A549 (cell line): ENCODE results near the gene MITF. TPM values are rescaled to one million over a fixed set of nuclear protein-coding genes. Genes with fewer than 3 reads are reported as not detected.
A peak's percentile ranks its signal among the peaks of the same experiment; 100 is the strongest.

ENCODE experiments used
- ATAC-seq, 2 experiments: fragments of 200-7000 bp in 1 of 2; fragments of >200 bp in 1 of 2; cut with Nextera tagmentation in 1 of 2; cut with Tn5 transposase in 1 of 2; 3 replicates each; pipeline versions ENCODE4 v1.8.0 to v1.9.1; 2018 to 2020; ENCODE audit warnings: mild to moderate bottlenecking in 1 of 2, moderate library complexity in 1 of 2
- CTCF ChIA-PET: fragments of 300-600 bp; sonication (Branson Sonifier 250); formaldehyde crosslinking; extraction: SDS; loops from one replicate; lab custom pipeline; 2021; ENCODE audit warnings: antibody characterized with exemption, inconsistent platforms; lab: Yijun Ruan, JAX
- POLR2A ChIA-PET: fragments of 350-600 bp; formaldehyde crosslinking; extraction: SDS; loops from one replicate; lab custom pipeline; 2021; ENCODE audit warnings: antibody characterized with exemption, inconsistent platforms; lab: Yijun Ruan, JAX
- DNase-seq, 2 experiments: peaks; one replicate each; pipeline versions ENCODE4 v3.0.0 to v3.0.0-alpha.2; 2011 to 2016; ENCODE audit warnings: low read depth in 1 of 2, low spot score in 1 of 2
- FAIRE-seq: peaks from 2 replicates; lab custom pipeline; 2011; peaks lifted over from hg19 to GRCh38; lab: Jason Lieb, UNC
- H3K27ac ChIP-seq, 2 experiments: fragments of >200 bp; sonication (Bioruptor Twin); formaldehyde crosslinking; 3 replicates each; pipeline ENCODE4 v1.5.1; 2016 to 2017
- H3K4me1 ChIP-seq: fragments of >200 bp; sonication (Bioruptor Twin); formaldehyde crosslinking; 3 replicates; pipeline ENCODE4 v1.6.1; 2016
- H3K4me2 ChIP-seq: fragments of >200 bp; sonication (Bioruptor Twin); formaldehyde crosslinking; 3 replicates; pipeline ENCODE4 v1.6.1; 2016
- H3K4me3 ChIP-seq: fragments of >200 bp; sonication (Bioruptor Twin); formaldehyde crosslinking; 3 replicates; pipeline ENCODE4 v1.5.1; 2016
- H3K9me3 ChIP-seq: fragments of >200 bp; sonication (Bioruptor Twin); formaldehyde crosslinking; 3 replicates; pipeline ENCODE4 v1.6.1; 2016
- ATOH8 ChIP-seq: fragments of 250-450 bp; sonication (Bioruptor Pico); IDR thresholded peaks from 2 replicates; pipeline ENCODE4 v1.5.0; 2020; ENCODE audit warnings: low read depth, mild to moderate bottlenecking, moderate library complexity
- BCL3 ChIP-seq: fragments of >200 bp; sonication (Bioruptor Twin); formaldehyde crosslinking; IDR thresholded peaks from 3 replicates; pipeline ENCODE4 v1.6.1; 2016
- BHLHE40 ChIP-seq: IDR thresholded peaks from 2 replicates; pipeline ENCODE4 v1.6.1; 2012; ENCODE audit warnings: low read depth, low read length, inconsistent platforms
- CBX2 ChIP-seq: fragments of 200-600 bp; sonication (generic); IDR thresholded peaks from 2 replicates; pipeline ENCODE4 v1.6.1; 2016; ENCODE audit warnings: low read depth, mild to moderate bottlenecking, borderline replicate concordance
- CBX8 ChIP-seq: fragments of 200-600 bp; sonication (generic); IDR thresholded peaks from 2 replicates; pipeline ENCODE4 v1.6.1; 2016
- CEBPB ChIP-seq, 2 experiments: fragments of >200 bp in 1 of 2; sonication (Bioruptor Twin) in 1 of 2; formaldehyde crosslinking in 1 of 2; IDR thresholded peaks; 2 replicates each; pipeline ENCODE4 v1.6.1; 2012 to 2016
- CHD2 ChIP-seq: fragments of 150-350 bp; IDR thresholded peaks from 2 replicates; pipeline ENCODE4 v1.6.1; 2014; ENCODE audit warnings: low read length; ENCODE audit not compliant: partially characterized antibody
- CHD4 ChIP-seq: fragments of 200-600 bp; sonication (generic); IDR thresholded peaks from 2 replicates; pipeline ENCODE4 v1.6.1; 2016; ENCODE audit warnings: antibody characterized with exemption, mild to moderate bottlenecking, borderline replicate concordance
- EP300 ChIP-seq, 2 experiments: fragments of >200 bp; sonication (Bioruptor Twin); formaldehyde crosslinking; IDR thresholded peaks; 2 replicates in 1 of 2; 3 replicates in 1 of 2; pipeline ENCODE4 v1.6.1; 2016 to 2017
- FOSL2 ChIP-seq, 2 experiments: fragments of 450-650 bp in 1 of 2; fragments of >200 bp in 1 of 2; sonication (Bioruptor Twin) in 1 of 2; formaldehyde crosslinking; IDR thresholded peaks; 2 replicates each; pipeline versions ENCODE4 v1.5.0 to v1.6.1; 2016 to 2020; ENCODE audit warnings: mild to moderate bottlenecking in 1 of 2, moderate library complexity in 1 of 2
- GATA3 ChIP-seq: IDR thresholded peaks from 2 replicates; pipeline ENCODE4 v1.6.1; 2012; ENCODE audit warnings: borderline replicate concordance
- HDAC2 ChIP-seq: fragments of 200-600 bp; sonication (generic); IDR thresholded peaks from 2 replicates; pipeline ENCODE4 v1.6.1; 2016
- JUNB ChIP-seq: fragments of >200 bp; sonication (Bioruptor Twin); formaldehyde crosslinking; IDR thresholded peaks from 2 replicates; pipeline ENCODE4 v1.6.1; 2016
- MAZ ChIP-seq: fragments of 150-350 bp; IDR thresholded peaks from 2 replicates; pipeline ENCODE4 v1.6.1; 2014; ENCODE audit warnings: antibody characterized with exemption, low read depth, low read length, borderline replicate concordance
- NFE2L2 ChIP-seq: fragments of 150-350 bp; conservative IDR thresholded peaks from 2 replicates; pipeline ENCODE4 v1.6.1; 2014; ENCODE audit warnings: low read length
- PBX3 ChIP-seq: IDR thresholded peaks from 2 replicates; pipeline ENCODE4 v1.6.1; 2012
- PHF8 ChIP-seq: fragments of 200-600 bp; sonication (generic); IDR thresholded peaks from 2 replicates; pipeline ENCODE4 v1.6.1; 2016; ENCODE audit warnings: low read depth, mild to moderate bottlenecking, antibody characterized with exemption, moderate library complexity, borderline replicate concordance
- RAD21 ChIP-seq, 2 experiments: fragments of >200 bp in 1 of 2; sonication (Bioruptor Twin) in 1 of 2; formaldehyde crosslinking in 1 of 2; IDR thresholded peaks in 1 of 2; conservative IDR thresholded peaks in 1 of 2; 2 replicates in 1 of 2; 3 replicates in 1 of 2; pipeline ENCODE4 v1.6.1; 2012 to 2018; ENCODE audit warnings: inconsistent platforms in 1 of 2
- RNF2 ChIP-seq: fragments of 200-600 bp; sonication (generic); IDR thresholded peaks from 2 replicates; pipeline ENCODE4 v1.6.1; 2016; ENCODE audit warnings: low read depth, mild to moderate bottlenecking, antibody characterized with exemption, moderate library complexity, borderline replicate concordance
- SMC3 ChIP-seq: fragments of >200 bp; sonication (Bioruptor Twin); formaldehyde crosslinking; IDR thresholded peaks from 3 replicates; pipeline ENCODE4 v1.6.1; 2018; ENCODE audit warnings: inconsistent platforms
- TFCP2L1 ChIP-seq: fragments of 250-450 bp; sonication (Bioruptor Pico); IDR thresholded peaks from 2 replicates; pipeline ENCODE4 v1.5.0; 2021; ENCODE audit warnings: mild to moderate bottlenecking
- TP53 ChIP-seq: fragments of 250-450 bp; sonication (Bioruptor Pico); IDR thresholded peaks from 2 replicates; pipeline ENCODE4 v1.5.0; 2021; ENCODE audit warnings: mild to moderate bottlenecking, moderate library complexity
- WGBS: methylation state at CpG from one replicate; pipeline ENCODE4 v1.1.6; 2017; ENCODE audit errors: missing lambda C conversion rate; 5-methylcytosine and 5-hydroxymethylcytosine counted together
- polyA plus RNA-seq, 4 experiments: library from polyadenylated mRNA; depleted of rRNA in 3 of 4; stranded (reverse); fragments of >200 nt; fragmentation: RNase III in 1 of 4; extraction: RNeasy Plus Mini Kit Qiagen cat#74134 plus additional on column Dnase treatment in 1 of 4; gene quantifications; 2 replicates in 3 of 4; 3 replicates in 1 of 4; pipeline ENCODE4 v1.2.3, GENCODE V29; 2011 to 2017
- TF ChIP-seq, protein P1 (sequence below): fragments of 200-600 bp; sonication (generic); IDR thresholded peaks from 2 replicates; pipeline ENCODE4 v1.6.1; 2016; ENCODE audit warnings: antibody characterized with exemption, mild to moderate bottlenecking, moderate library complexity
- TF ChIP-seq, protein P2 (sequence below): fragments of 450-650 bp; IDR thresholded peaks from 2 replicates; pipeline ENCODE4 v1.6.1; 2014; ENCODE audit warnings: antibody characterized with exemption
- TF ChIP-seq, protein P3 (sequence below): fragments of >200 bp; sonication (Bioruptor Twin); formaldehyde crosslinking; IDR thresholded peaks from 2 replicates; pipeline ENCODE4 v1.6.1; 2016
- TF ChIP-seq, protein P4 (sequence below): fragments of 150-350 bp; IDR thresholded peaks from 2 replicates; pipeline ENCODE4 v1.6.1; 2014; ENCODE audit warnings: low read depth, mild to moderate bottlenecking, low read length
- TF ChIP-seq, protein P5 (sequence below): fragments of >200 bp; sonication (Bioruptor Twin); formaldehyde crosslinking; IDR thresholded peaks from 3 replicates; pipeline ENCODE4 v1.5.1; 2016
- TF ChIP-seq, protein P6 (sequence below): IDR thresholded peaks from 2 replicates; pipeline ENCODE4 v1.6.1; 2012

MITF gene
- polyA plus RNA-seq, 2 of the 4 experiments (the other 2 are of a cell fraction) = 14.3 to 15.9 TPM

GRCh38 chr3:69906351-69906966, 167.2 kb downstream of the MITF start:
- Histone ChIP-seq H3K4me1 (peaks cover 45% of the 10 kb centered on the region), H3K27ac (peak overlapping the region; percentile 22 to 30; a peak in 2 of 6 replicates), H3K4me3 (0 out of 3 replicates have a peak overlapping the region, but pooled peaks have one; percentile 7), H3K4me2 (peak overlapping the region; percentile 72), H3K9me3 (peaks cover 20% of the 10 kb centered on the region)
- DNase-seq = peak in 1 of 2 experiments; percentile 61
- ATAC-seq = peak in 1 of 2 experiments; percentile 73; a peak in 3 of 6 replicates
- 18% methylated on average over 2 of the region's 2 CpGs for WGBS
- ChIA-PET CTCF (no interaction called here), POLR2A (no interaction called here)
- FAIRE-seq = no peak
- TF ChIP-seq TP53 (CRISPR knock-in tag) (no peak), CEBPB (IDR thresholded peaks at IDR 0.05) (peak; percentile 40 to 70; a peak in 3 of 4 replicates), PHF8 (no peak), CHD2 (no peak), FOSL2 (IDR thresholded peaks at IDR 0.05) (no peak), FOSL2 (CRISPR knock-in tag; IDR thresholded peaks at IDR 0.05) (peak; percentile 41), PBX3 (no peak), MAZ (no peak), RAD21 (conservative IDR thresholded peaks at IDR 0.05 in 1 of 2, IDR thresholded peaks at IDR 0.05 in 1 of 2) (no peak), CBX2 (no peak), BHLHE40 (no peak), JUNB (peak; percentile 57; the same call in 1 of the 2 replicates), SMC3 (no peak), HDAC2 (no peak), EP300 (IDR thresholded peaks at IDR 0.05) (0 out of 5 replicates have a peak, but pooled peaks of 1 of the 2 experiments have one; percentile 46), NFE2L2 (no peak), CHD4 (no peak), ATOH8 (no peak), TFCP2L1 (CRISPR knock-in tag) (no peak), GATA3 (peak; percentile 76; the same call in 1 of the 2 replicates), CBX8 (no peak), RNF2 (no peak), BCL3 (no peak)
- TF ChIP-seq, protein P1, sequence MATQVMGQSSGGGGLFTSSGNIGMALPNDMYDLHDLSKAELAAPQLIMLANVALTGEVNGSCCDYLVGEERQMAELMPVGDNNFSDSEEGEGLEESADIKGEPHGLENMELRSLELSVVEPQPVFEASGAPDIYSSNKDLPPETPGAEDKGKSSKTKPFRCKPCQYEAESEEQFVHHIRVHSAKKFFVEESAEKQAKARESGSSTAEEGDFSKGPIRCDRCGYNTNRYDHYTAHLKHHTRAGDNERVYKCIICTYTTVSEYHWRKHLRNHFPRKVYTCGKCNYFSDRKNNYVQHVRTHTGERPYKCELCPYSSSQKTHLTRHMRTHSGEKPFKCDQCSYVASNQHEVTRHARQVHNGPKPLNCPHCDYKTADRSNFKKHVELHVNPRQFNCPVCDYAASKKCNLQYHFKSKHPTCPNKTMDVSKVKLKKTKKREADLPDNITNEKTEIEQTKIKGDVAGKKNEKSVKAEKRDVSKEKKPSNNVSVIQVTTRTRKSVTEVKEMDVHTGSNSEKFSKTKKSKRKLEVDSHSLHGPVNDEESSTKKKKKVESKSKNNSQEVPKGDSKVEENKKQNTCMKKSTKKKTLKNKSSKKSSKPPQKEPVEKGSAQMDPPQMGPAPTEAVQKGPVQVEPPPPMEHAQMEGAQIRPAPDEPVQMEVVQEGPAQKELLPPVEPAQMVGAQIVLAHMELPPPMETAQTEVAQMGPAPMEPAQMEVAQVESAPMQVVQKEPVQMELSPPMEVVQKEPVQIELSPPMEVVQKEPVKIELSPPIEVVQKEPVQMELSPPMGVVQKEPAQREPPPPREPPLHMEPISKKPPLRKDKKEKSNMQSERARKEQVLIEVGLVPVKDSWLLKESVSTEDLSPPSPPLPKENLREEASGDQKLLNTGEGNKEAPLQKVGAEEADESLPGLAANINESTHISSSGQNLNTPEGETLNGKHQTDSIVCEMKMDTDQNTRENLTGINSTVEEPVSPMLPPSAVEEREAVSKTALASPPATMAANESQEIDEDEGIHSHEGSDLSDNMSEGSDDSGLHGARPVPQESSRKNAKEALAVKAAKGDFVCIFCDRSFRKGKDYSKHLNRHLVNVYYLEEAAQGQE = no peak
- TF ChIP-seq, protein P2, sequence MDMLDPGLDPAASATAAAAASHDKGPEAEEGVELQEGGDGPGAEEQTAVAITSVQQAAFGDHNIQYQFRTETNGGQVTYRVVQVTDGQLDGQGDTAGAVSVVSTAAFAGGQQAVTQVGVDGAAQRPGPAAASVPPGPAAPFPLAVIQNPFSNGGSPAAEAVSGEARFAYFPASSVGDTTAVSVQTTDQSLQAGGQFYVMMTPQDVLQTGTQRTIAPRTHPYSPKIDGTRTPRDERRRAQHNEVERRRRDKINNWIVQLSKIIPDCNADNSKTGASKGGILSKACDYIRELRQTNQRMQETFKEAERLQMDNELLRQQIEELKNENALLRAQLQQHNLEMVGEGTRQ = no peak
- TF ChIP-seq, protein P3, sequence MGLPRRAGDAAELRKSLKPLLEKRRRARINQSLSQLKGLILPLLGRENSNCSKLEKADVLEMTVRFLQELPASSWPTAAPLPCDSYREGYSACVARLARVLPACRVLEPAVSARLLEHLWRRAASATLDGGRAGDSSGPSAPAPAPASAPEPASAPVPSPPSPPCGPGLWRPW = no peak
- TF ChIP-seq, protein P4, sequence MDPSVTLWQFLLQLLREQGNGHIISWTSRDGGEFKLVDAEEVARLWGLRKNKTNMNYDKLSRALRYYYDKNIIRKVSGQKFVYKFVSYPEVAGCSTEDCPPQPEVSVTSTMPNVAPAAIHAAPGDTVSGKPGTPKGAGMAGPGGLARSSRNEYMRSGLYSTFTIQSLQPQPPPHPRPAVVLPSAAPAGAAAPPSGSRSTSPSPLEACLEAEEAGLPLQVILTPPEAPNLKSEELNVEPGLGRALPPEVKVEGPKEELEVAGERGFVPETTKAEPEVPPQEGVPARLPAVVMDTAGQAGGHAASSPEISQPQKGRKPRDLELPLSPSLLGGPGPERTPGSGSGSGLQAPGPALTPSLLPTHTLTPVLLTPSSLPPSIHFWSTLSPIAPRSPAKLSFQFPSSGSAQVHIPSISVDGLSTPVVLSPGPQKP = no peak
- TF ChIP-seq, protein P5, sequence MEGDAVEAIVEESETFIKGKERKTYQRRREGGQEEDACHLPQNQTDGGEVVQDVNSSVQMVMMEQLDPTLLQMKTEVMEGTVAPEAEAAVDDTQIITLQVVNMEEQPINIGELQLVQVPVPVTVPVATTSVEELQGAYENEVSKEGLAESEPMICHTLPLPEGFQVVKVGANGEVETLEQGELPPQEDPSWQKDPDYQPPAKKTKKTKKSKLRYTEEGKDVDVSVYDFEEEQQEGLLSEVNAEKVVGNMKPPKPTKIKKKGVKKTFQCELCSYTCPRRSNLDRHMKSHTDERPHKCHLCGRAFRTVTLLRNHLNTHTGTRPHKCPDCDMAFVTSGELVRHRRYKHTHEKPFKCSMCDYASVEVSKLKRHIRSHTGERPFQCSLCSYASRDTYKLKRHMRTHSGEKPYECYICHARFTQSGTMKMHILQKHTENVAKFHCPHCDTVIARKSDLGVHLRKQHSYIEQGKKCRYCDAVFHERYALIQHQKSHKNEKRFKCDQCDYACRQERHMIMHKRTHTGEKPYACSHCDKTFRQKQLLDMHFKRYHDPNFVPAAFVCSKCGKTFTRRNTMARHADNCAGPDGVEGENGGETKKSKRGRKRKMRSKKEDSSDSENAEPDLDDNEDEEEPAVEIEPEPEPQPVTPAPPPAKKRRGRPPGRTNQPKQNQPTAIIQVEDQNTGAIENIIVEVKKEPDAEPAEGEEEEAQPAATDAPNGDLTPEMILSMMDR = no peak
- TF ChIP-seq, protein P6, sequence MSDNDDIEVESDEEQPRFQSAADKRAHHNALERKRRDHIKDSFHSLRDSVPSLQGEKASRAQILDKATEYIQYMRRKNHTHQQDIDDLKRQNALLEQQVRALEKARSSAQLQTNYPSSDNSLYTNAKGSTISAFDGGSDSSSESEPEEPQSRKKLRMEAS = peak; percentile 14; the same call in 1 of the 2 replicates
